NCI-H774 (cell line): ENCODE data around the gene CIP2A.
"Not testable (repeated sequence)": the region's sequence is repeated elsewhere in the genome, so short reads cannot be mapped to it uniquely, and the experiment has no call there.

Source experiments
- DNase-seq: peaks from one replicate; lab custom pipeline; 2025; lab: John Stamatoyannopoulos, UW

Gene CIP2A

DNA sequence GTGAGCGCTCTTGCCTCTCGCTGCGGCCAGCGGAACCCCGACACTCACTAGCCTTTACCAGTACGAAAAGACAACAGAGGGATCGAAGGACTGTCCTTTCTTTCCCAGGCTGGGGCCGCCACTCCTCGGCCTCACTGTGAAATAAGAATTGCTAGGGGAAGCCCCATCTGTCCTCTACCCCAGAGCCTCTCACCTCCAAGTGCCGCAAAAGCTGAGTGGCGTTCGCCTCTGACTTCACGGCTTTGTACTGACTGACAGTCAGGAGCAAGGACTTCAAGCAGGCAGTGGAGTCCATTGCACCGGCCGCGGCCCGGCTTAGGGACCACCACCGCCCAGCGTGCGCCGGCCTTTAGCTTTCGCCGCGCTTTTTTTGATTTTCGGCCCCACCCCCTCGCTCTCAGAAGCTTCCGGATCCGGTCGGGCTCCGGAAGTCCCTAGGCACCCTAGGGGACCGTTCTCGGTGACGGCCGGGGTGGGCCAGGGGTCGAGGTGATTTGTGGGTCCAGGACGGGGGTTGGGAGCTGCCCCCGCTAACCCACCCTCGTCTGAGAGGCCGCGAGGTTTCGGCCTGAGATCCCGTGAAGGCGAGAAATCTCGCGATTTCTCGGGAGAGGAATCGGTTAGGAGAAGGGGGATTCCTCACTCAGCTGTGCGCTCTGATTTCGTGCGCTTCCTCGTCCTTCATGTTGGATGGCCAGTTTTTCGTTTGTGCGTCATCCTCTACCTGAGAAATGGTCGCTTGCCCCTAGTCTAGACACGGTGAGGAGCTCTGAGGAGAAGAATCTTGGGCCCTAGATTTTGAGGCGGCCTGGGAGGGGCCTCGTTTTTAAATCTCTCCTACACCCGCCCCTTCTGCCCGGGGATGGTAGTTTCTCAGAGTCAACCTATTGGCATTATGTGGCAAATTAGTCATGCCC lies at the start of gene CIP2A, which contains the start of gene DZIP3:
Gene CIP2A, minus strand, starts transcription at position 358 of the 917 bp plus-strand sequence. Its CDS starts 63 bp downstream, at position 295.
Gene DZIP3, plus strand, starts transcription at position 642 of the 917 bp plus-strand sequence. CDS start 15,685 bp downstream, outside the sequence.
- DNase-seq: peak; percentile 73

DNA sequence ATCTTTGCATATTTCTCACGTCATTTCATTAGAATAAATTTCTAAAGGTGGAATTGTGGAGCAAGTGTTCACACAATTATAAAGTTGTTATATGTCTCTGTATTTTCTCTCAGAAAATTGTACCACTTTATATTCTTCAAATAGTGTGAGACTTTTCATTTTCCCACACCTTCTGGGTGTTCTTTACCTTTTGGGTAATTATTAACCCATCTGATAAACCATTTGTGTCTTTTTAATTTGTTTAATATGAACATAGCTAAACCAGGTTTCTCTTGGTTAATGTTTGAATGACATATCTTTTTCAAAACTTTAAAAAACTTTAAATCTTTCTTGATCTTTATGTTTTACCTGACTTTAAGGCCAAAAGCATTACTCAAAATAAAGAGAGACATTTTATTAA lies 40.7 kb upstream of the CIP2A start:
- no peak for DNase-seq

DNA sequence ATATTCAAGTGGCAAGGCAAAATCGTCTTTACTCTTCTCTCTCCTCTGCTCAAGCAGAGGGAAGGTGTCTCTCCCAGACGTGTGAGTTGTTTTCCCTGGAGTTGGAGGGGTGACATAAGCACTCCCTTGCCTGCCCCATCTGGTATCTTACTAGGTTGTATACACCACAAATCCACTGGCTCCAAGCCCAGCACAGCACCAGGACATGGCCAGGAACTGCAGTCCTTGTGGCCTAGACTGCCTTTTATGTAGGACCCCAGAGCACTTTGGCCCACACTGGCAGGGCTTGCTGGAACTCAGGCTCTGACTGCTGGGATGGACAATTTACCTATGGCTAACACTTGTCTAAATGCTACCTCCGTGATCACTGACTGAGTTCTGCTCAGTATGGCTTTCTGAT lies 34.3 kb upstream of the CIP2A start:
- no peak for DNase-seq

GRCh38 chr3:108620250-108620649 lies 31.0 kb upstream of the CIP2A start:
- DNase-seq: no peak

- not testable (repeated sequence) for DNase-seq
These were observed 26.9 kb upstream of the CIP2A start for GRCh38 chr3:108616090-108616489.

GRCh38 chr3:108610651-108611050 lies 21.4 kb upstream of the CIP2A start:
- no peak for DNase-seq

DNA sequence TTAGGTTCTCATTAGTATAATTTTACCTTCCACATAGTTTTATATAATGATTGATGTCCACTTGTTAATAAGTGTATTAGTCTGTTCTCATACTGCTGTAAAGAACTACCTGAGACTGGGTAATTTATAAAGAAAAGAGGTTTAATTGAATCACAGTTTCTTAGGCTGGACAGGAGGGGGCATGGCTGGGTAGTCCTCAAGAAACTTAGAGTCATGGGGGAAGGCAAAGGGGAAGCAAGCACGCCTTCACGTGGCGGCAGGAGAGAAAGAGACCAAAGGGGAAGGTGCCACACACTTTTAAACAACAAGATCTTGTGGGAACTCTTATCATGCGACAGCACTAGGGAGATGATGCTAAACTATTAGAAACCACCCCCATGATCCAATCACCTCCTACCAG lies 19.5 kb upstream of the CIP2A start:
- DNase-seq: no peak

DNA sequence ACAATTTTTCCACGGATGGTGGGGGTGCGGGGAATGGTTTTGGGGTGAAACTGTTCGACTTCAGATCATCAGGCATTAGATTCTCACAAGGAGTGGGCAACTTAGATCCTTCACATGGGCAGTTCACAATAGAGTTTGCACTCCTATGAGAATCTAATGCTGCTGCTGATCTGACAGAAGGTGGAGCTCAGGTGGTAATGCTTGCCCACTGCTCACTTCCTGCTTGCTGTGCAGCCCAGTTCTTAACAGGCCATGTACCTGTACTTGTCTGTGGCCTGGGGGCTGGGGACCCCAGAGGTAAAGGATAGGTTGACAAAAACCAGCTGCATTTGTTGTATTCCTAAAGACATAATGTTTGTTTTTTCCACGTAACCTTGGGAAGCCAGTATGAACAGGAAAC lies 16.3 kb upstream of the CIP2A start:
- DNase-seq: no peak

GRCh38 chr3:108605028-108605427 lies 15.8 kb upstream of the CIP2A start:
- DNase-seq: no peak

DNA sequence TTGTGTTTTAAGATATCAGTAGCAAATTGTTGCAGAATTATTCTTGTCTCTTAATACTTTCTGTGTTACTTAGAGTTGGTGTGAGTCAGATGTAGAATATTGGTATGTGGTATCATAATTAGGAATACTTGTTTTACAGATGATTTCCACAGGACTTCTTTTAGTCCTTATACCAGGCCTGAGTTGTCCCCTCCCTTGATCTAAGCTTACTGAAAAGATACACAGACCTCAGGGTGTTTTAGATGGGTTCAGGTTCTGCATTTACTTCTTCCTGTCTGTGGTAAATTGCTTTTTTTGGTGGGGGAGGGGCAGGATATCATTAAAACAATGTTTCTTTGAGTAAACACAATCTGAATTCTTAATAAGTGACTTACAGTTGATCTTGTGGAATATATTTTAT lies 14.5 kb upstream of the CIP2A start:
- no peak for DNase-seq

- no peak for DNase-seq
These were observed 13.7 kb upstream of the CIP2A start for GRCh38 chr3:108602935-108603294.

DNA sequence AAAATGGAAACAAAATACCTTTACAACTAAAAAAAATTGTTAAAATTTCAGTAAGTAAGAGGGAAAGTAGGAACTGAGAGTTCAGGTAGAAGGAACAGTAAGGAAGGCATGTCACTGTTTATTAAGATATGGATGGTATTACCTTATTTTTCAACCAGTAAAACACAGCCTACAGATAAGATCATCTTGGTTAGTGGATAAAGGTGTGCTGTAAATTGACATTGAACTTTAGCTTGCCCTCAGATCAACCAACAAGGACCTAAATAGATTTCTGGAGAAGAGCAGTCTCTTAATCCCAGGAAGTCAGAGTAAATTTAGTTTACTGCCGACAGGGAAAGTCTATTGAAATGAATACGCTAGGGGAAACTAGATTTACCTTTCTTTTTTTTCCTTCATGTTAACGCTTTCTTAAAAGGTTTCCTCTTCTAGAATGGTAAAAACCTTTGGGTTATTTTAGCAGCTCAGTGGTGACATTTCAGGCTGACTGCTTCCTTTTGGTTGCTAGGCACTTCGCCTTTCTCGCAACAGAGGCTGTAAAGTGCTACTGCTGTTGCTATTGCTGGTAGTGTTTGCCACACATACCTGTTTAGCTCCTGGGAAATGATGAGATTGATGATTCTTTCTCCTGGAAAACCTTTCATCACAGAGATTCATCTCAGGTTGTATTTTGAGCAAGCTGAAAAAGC lies 13.2 kb upstream of the CIP2A start:
- no peak for DNase-seq

DNA sequence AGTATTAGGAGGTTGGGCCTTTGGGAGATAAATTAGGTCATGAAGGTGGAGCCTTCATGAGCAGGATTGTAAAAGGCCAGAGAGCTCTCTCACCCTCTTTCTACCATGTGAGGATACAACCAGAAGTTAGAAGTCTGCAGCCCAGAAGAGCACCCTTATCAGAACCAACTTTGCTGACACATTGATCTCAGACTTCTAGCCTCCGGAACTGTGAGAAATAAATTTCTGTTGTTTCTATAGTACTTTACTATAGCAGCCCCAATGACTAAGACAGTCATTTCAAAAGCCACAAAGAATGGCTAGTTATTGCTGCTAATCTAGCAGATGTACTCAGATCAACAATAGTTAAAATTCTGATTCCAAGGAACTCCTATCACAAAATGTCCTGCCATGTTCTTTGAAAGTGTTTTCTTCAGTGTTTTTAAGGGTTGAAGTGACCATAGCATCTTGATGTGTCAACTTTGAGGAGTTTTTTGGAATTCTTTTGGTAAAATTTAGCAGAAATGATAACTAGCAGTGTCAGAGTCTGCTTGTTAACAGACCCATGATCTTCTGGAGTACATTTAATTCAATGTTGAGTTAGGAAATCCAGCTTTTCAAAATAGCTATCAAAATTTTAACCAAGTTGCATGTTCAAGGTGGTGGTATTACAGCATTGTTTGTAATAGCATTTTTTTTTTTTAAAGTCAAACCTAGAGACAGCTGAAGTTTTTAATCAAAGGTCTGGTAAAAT lies 10.6 kb upstream of the CIP2A start:
- no peak for DNase-seq

DNA sequence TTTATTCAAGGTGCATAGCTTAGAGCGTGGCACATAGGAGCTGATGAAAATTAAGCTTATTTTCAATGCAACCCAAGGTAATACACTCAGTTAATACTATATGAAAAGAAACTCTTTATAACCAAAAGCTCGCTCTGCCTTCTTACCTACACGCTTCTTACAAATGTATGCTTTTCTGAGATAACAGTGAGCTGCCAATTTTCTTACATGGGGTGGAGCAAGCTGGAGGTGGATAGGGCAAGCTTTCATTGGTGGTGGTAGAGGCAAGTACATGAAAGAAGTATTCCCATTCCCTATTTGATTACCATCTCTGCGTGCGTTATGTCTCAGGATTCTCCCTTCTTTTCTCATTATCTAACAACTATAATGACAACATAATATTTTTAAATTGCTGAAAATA lies 9.1 kb upstream of the CIP2A start:
- DNase-seq: no peak

DNA sequence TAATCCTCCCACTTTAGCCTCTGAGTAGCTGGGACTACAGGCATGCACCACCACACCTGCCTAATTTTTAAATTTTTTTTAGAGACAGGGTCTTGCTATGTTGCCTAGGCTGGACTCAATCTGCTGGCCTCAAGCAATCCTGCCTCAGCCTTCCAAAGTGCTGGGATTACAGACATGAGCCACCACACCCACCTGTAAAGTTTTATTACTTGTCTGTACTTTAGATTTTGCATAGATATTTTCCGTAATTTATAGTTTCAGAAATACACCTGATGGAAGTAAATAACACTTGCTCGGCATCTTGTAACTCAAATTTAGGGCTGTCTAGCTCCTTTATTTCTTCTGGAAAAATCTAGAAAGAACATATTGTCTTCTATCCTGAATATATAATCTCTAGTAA lies 6.1 kb upstream of the CIP2A start:
- no peak for DNase-seq

DNA sequence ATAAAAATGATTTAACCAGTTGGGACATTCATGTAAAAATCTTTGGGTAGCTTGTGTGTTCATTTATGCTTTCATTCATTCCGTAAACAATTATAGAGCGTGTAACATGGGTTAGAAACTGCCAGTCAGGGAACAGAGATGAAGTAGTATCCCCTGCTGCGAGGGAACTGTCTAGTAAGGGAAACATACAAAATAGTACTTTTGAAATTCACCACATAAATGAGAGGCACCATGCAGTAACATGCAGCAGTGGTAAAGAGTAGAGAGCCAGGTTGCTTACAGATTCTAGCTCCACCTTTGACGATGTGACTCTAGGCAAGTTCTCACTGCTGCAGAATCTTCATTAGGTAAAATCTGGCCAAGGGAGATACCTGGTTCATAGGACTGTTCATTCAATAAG lies 1.2 kb upstream of the CIP2A start:
- DNase-seq: no peak

- no peak for DNase-seq
These were observed 723 bp upstream of the CIP2A start for GRCh38 chr3:108589998-108590323.

DNA sequence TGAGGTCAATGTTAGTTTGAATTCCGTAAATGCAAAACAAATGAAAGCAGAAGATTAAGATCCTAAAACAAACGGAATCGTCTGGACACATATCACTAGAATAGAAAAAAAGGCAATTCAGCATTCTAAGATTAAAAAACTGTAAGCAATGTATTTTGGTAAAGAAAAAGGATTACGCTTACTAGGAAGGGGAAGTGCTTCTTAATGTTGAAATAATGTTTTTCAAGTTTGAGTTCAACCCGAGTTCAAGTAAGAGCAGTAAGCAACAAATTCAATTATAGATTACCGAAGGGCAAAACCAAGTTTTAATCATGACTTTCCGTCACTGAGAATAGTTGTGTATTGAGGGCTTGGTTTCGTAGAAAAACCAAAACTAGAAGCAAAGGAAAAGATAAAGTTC lies 637 bp downstream of the CIP2A start:
- DNase-seq: no peak

DNA sequence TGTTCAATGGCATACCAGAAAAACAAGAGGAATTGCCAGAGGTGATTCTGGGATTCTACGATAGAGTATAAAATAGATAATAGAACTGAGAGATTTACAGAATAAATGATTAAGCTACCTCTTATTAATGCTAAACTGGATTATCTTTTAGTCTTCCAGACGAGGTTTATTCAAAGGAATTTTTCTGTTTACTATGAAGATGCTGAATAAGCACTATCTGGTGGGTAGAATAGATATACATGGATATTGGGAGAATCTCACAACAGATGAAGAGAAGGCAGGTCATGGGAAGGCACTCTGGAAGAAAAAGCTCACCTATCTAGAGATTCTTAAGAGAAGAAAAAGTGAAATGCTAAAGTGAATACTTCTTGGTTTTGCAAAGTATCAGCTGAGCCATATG lies 11.2 kb downstream of the CIP2A start:
- DNase-seq: no peak

DNA sequence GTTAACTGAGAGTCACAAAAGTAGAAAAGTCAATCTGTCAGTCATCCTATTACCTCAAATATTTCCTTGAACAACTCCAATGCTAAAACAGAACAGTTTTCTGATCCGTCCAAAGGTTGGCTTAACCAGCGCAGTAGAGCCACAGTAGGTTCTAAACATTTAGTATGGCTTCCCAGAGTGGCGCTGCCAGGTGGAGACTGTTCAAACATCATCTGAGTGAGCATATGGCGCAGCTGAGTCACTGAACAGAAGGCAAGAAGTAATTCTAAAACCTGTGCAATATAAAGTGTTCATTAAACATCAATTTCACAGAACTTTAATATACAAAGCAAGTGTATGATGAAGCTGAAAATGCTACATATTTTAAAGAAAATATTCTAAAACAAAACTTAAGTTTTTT lies 19.9 kb downstream of the CIP2A start:
- DNase-seq: no peak

DNA sequence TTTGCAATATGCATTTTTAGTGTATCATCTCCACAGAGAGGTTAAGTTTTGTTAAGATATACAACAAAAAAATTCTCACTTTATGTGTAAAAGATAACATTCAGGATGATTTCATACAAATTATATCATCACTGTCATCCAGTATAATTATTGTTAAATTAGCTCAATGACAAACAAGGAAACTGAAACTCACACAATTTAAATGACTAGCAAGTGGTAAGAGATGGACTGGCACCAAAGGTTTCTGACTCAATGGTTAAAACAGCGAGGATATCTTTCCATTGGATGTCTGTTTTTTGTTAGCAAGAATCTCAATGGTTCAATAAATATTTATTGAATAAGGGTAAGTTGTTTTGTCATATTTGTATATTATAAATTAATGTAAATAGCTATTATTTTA lies 22.6 kb downstream of the CIP2A start:
- DNase-seq: no peak

GRCh38 chr3:108565506-108565905 lies 23.7 kb downstream of the CIP2A start:
- DNase-seq: no peak

- DNase-seq: no peak
These were observed 24.7 kb downstream of the CIP2A start for GRCh38 chr3:108564564-108564963.
